Spleen (tissue), 7 donors: Measurements from ENCODE around the gene DCDC1.

Experiments used
- CTCF ChIP-seq, 11 experiments: fragments of 200-600 bp in 7 of 11; fragments of 450-650 bp in 4 of 11; sonication (generic) in 4 of 11; IDR thresholded peaks in 8 of 11; conservative IDR thresholded peaks in 3 of 11; 1 replicate in 7 of 11; 2 replicates in 4 of 11; pipeline versions ENCODE4 v1.4.0 to v1.8.0; 2016 to 2021; ENCODE audit warnings: antibody characterized with exemption in 11 of 11, inconsistent platforms in 4 of 11, mild to moderate bottlenecking in 1 of 11
- POLR2A ChIP-seq, 3 donors: fragments of 450-650 bp; IDR thresholded peaks; one replicate each; pipeline ENCODE4 v1.5.1; 2017; ENCODE audit warnings: antibody characterized with exemption in 3 of 3, mild to moderate bottlenecking in 1 of 3
- POLR2AphosphoS5 ChIP-seq, 3 donors: sonication (generic); formaldehyde crosslinking; IDR thresholded peaks; one replicate each; pipeline ENCODE4 v1.5.1; 2017; ENCODE audit warnings: antibody characterized with exemption in 3 of 3
- donor health status: DM: no; HTN: no; CAD: no; lungs with moderate emphysema.
- donor health status: DM: no; HTN: no; CAD: no.
- donor health status: DM: no; HTN: no; CAD: no.

GRCh38 chr11:31301549-31302510 lies 67.7 kb downstream of the DCDC1 start:
- TF ChIP-seq CTCF (IDR thresholded peaks at IDR 0.05 in 8 of 11, conservative IDR thresholded peaks at IDR 0.05 in 3 of 11), result no peak
- no peak for TF ChIP-seq POLR2AphosphoS5 (IDR thresholded peaks at IDR 0.05)
- no peak for TF ChIP-seq POLR2A (IDR thresholded peaks at IDR 0.05)
